ENCODE results near the gene WDR43. TPM values are rescaled to one million over a fixed set of nuclear protein-coding genes. Genes with fewer than 3 reads are reported as not detected.

The WDR43 gene
- polyA plus RNA-seq, 1 donor, result 27.2 TPM

DNA sequence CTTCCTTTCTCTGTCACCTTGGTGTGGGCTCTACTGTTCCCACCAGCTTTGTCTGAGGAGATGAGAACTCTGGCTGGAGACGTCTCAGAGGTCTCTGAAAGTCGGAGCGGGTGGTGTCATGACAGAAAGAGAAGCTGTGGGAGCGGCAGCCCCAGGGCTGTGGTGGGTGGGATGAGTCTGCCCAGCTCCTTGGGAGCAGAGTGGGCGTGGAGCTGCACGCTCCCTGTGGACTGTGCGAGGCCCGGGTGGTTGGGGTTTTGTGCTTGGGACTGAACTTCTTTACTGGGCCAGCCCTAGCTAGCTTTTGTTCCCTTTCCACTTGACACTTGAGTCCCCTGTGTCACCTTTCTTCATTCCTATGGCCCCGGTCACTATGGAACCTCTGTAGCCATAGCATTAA lies 97.0 kb downstream of the WDR43 start:
- DNase-seq (ENCODE audit: low read depth), result no peak

GRCh38 chr2:28993206-28993960 lies 98.9 kb downstream of the WDR43 start:
- DNase-seq (ENCODE audit: low read depth), result no peak

GRCh38 chr2:28994074-28994473 lies 99.6 kb downstream of the WDR43 start:
- DNase-seq (ENCODE audit: low read depth), result no peak

DNA sequence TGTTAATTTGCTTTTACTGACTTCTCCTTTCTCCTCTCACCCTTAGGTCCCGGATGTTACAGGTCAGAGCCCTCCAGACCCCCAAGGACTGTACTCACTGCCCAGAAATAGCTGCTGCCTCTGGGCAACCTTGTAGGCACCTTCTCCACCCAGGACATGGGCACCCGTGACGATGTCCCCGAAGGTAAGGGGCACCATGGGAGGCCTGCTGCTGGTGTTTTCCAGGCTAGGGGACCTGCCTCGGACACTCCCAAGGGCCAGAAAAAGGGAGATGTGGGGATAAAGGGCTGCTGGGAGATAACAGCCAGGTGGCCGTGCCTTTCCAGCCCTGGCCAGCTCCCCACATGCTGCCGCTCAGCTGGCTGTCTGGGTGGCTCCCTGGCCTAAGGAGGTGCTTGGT lies 100.2 kb downstream of the WDR43 start:
- DNase-seq (ENCODE audit: low read depth), result no peak

DNA sequence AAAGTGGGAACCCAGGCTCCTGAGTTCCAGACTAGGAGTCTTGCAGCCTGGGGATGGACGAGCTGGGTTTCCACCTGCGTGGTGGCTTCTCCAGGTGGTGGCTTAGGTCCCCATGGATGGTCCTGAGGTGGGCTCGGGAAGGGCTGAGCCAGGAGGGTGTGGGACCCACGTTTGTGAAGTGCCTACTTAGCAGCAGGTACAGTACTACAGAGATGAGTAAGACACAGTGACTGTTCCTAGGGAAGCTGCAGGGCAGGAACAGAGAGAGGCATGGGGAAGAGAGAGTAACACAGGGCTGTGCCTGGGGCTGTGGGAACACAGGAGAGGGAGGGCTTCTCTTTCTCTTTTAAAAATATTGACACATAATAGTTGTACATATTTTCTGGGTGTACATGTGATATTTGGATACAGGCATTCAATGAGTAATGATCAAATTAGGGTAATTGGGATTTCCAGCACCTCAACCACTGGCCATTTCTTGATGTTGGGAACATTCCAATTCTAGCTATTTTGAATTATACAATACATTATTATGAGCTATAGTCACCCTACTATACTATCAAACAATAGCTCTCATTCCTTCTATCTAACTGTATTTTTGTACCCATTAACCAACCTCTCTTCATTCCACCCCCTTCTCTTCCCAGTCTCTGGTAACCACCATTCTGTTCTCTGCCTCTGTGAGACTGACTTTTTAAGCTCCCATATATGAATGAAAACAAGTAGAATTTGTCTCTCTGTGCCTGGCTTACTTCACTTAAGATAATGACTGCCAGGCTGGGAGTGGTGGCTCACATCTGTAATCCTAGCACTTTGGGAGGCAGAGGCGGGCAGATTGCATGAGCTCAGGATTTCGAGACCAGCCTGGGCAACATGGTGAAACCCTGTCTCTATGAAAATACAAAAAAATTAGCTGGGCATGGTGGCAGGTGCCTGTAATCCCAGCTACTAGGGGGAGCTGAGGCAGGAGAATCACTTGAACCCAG lies 101.6 kb downstream of the WDR43 start:
- no peak for DNase-seq (ENCODE audit: low read depth)

DNA sequence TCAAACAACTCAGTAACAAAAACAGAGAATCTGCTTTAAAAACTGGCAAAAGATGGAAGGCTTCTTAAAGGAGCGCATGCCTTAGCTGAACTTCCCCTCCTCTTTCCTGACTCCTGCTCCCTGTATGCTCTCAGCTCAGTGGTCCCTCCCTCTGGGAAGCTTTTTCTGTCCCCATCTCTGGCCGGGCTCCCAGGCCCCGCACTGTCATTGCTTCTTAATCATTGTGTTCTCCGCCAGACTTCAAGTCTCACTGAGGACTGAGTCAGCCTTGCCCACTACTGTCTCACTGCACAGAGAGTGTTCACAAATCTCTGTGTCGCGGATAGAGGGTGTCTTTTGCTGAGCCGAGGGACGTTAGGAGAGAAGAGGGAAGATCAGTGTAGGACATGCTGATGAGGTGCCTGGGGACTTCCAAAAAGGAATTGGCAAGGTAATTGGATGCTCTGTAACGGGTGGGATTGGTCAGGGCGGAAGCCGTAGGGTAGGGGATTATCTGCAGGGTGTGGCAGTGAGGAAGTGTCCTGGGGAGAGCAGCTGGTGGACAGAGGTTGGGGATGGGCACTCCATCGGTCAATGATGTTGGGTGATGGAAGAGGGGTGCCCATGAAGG lies 102.9 kb downstream of the WDR43 start:
- DNase-seq (ENCODE audit: low read depth), result no peak

Other genes with a start within 250 kb of the WDR43 start
- 195 TPM for gene PPP1CB, start 142.8 kb upstream of the WDR43 start, polyA plus RNA-seq (ENCODE audit: insufficient read length)
- gene SPDYA, start 83.8 kb upstream of the WDR43 start, polyA plus RNA-seq (ENCODE audit: insufficient read length), result 1.2 TPM
- gene TRMT61B, start 24.4 kb upstream of the WDR43 start, polyA plus RNA-seq (ENCODE audit: insufficient read length), result 11.0 TPM
- gene TOGARAM2, start 86.6 kb downstream of the WDR43 start, polyA plus RNA-seq (ENCODE audit: insufficient read length), result 1.9 TPM
- 0.25 TPM for gene PCARE, start 179.9 kb downstream of the WDR43 start, polyA plus RNA-seq (ENCODE audit: insufficient read length)
- 19.2 TPM for gene CLIP4, start 220.7 kb downstream of the WDR43 start, polyA plus RNA-seq (ENCODE audit: insufficient read length)